PC-3 (cell line): ENCODE data around the gene SLC25A31.

Experiments used
- EZH2 ChIP-seq: fragments of 300-600 bp; sonication (generic); IDR thresholded peaks from one replicate; pipeline ENCODE4 v1.6.1; 2017; ENCODE audit warnings: antibody characterized with exemption, mild to moderate bottlenecking, low read length; ENCODE audit not compliant: unreplicated experiment
- EZH2phosphoT487 ChIP-seq: fragments of 300-600 bp; sonication (generic); IDR thresholded peaks from 2 replicates; pipeline ENCODE4 v1.6.1; 2018; ENCODE audit warnings: mild to moderate bottlenecking, antibody characterized with exemption, low read length, borderline replicate concordance
- TF ChIP-seq, protein P1 (sequence below): fragments of 300-600 bp; sonication (generic); conservative IDR thresholded peaks from 2 replicates; pipeline ENCODE4 v1.5.1; 2017; ENCODE audit warnings: antibody characterized with exemption, low read depth, mild to moderate bottlenecking, low read length

DNA sequence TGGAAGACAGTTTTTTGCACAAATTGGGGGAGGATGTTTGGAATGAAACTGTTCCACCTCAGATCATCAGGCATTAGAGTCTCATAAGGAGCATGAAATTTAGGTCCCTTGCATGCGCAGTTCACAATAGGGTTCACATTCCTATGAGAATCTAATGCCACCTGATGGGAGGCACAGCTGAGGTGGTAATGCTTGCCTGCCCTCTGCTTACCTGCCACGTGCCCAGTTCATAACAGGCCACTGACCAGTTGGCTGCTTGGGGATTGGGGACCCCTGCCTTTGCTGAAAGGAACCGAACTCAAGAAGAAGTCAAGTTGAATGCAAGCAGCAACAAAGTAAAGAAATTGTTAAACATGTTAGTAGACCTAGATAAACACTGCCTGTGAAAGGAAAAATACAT is 47.3 kb downstream of the SLC25A31 start:
- TF ChIP-seq, protein P1, sequence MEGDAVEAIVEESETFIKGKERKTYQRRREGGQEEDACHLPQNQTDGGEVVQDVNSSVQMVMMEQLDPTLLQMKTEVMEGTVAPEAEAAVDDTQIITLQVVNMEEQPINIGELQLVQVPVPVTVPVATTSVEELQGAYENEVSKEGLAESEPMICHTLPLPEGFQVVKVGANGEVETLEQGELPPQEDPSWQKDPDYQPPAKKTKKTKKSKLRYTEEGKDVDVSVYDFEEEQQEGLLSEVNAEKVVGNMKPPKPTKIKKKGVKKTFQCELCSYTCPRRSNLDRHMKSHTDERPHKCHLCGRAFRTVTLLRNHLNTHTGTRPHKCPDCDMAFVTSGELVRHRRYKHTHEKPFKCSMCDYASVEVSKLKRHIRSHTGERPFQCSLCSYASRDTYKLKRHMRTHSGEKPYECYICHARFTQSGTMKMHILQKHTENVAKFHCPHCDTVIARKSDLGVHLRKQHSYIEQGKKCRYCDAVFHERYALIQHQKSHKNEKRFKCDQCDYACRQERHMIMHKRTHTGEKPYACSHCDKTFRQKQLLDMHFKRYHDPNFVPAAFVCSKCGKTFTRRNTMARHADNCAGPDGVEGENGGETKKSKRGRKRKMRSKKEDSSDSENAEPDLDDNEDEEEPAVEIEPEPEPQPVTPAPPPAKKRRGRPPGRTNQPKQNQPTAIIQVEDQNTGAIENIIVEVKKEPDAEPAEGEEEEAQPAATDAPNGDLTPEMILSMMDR, result no peak
- TF ChIP-seq EZH2phosphoT487 (no peak), EZH2 (no peak)
